ENCODE data around the gene CREB3L2.
A peak's percentile ranks its signal among the peaks of the same experiment; 100 is the strongest.

CREB3L2 gene

GRCh38 chr7:137873524-137873923, 128.4 kb downstream of the CREB3L2 start:
- no peak for DNase-seq (ENCODE audit: low read depth, low spot score)

- DNase-seq (ENCODE audit: low read depth, low spot score) = no peak
Observed at GRCh38 chr7:137871170-137871915, 130.5 kb downstream of the CREB3L2 start.

DNA sequence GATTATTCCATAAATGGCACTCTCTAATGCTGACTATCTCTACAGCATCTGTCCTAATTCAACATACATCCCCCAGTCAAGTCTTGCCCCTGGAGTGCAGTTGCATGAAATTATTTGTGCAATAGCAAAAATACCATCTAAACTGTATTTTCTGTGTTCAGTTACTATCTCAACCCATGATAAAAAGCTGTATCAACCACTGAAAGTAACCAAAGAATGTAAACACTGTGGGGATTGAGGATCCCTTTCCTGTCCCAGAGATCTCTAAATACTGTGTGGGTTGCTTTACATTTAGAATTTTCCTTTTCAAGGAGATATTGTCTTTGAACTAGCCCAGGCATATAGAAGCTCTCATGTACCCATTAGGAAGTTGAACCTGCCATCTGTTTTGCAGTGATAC, 131.2 kb downstream of the CREB3L2 start:
- no peak for DNase-seq (ENCODE audit: low read depth, low spot score)

DNA sequence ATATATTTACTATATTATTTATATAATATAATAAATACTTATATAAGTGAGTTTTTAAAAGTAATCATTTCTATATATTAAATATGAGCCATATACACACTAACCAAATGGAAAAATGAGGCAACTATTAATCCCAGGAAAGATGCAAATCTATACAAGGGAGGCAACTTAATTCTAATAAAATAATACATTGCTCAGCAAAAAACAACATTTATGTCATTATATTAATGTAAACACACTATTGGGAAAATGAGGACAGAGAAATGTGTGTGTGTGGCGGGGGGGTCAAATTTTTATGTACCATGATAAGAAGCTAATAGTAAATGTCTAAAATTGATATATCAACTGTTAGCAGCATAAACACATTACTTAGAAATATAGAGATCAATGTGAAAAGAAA, 131.8 kb downstream of the CREB3L2 start:
- no peak for DNase-seq (ENCODE audit: low read depth, low spot score)

- DNase-seq (ENCODE audit: low read depth, low spot score) = no peak
Observed at GRCh38 chr7:137869260-137869659, 132.6 kb downstream of the CREB3L2 start.

DNA sequence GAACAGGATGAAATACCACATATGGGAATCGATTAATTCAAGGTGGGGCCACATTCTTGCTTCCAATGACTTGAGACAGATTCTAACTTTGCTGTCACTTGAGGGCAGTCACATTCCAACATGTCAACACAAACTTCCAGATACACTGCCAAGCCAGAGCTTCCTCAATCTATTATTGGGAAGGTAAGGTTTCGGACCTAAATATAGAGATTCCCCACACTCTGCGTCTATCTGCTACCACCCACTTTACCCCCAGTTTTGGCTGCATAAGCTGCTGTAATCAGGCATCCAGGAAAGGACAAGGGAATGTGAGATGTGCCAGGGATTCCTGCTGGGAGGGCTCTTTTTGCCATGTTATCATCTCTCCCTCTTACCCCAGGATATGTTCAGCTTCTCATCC, 134.6 kb downstream of the CREB3L2 start:
- DNase-seq (ENCODE audit: low read depth, low spot score) = no peak

- no peak for DNase-seq (ENCODE audit: low read depth, low spot score)
Observed at GRCh38 chr7:137865764-137866163, 136.1 kb downstream of the CREB3L2 start.

GRCh38 chr7:137862964-137863363, 138.9 kb downstream of the CREB3L2 start:
- no peak for DNase-seq (ENCODE audit: low read depth, low spot score)

- no peak for DNase-seq (ENCODE audit: low read depth, low spot score)
Observed at GRCh38 chr7:137862358-137862757, 139.5 kb downstream of the CREB3L2 start.

DNA sequence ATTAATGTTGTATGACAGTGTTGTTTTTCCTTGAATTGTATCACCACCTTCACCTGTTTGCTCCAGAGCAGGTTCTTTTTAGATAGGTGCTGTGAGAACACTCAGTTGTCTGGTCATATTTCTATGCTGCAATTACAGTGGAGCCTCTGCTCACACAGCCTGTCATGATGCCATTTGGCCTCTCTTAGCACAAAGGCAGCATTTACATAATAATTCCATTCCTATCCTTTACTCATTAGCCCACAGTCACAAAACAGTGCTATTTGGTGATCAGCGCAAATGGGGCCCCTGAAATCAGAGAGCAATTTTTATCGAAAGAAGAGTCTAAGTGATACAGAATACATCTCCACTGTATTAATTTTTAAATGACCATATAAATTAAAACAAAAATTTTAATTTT, 141.3 kb downstream of the CREB3L2 start:
- DNase-seq (ENCODE audit: low read depth, low spot score) = no peak

DNA sequence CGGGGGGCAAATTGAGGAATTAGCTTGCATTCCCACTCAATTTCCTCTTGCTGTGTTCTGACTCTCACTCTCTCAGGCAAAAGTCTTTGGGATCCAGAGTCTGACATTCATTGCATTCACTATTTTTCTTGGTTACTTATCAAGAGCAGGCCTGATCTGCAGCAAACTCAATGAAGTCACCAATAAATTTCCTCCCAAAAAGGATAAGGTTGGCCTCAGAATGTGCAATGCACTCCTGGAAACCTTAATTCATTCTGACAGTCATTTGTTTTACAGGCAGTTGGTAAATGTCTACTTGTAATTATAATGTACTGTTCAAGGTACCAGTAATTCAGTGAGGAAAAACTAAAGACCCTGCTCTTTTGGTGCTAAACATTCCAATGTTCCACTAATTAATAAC, 148.8 kb downstream of the CREB3L2 start:
- DNase-seq (ENCODE audit: low read depth, low spot score) = no peak

- no peak for DNase-seq (ENCODE audit: low read depth, low spot score)
Observed at GRCh38 chr7:137852108-137852507, 149.8 kb downstream of the CREB3L2 start.

DNA sequence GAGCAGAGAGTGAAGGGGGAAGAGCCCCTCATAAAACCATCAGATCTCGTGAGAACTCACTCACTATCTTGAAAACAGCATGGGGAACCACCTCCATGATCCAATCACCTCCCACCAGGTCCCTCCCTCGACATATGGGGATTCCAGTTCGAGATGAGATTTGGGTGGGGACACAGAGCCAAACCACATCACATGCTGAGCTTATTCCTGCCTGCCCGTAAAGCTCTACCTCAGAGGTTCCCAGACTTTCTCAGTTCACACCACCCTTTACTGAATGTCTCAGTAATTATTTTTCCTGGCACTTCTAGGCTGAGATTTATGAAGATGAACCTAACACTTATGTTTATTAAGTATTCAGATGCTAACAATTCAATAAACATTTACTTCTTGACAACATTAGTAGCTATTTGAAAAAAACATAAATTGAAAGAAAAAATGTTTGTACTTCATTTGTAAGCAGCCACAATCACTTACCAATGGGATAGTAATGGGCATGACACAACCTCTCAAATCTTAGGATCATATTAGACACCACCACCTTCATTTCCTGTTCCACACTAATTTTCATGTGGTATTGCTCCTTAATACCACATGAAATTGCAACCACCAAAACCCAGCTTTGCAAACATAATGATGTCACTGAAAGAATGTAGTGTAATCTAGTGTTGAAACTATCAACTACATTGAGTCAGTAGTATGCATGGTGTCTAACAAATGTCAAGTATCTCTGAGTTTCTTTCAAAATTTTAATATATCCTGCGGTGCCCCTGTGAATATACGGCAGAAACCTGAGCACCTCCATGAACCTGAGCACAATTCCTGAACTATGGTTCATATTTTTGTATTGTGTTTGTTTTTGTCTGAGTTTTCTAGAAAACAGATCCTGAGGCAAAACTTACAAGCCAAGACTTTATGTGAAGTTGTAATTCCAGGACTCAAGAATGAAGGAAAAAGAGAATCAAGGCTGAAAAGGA, 150.6 kb downstream of the CREB3L2 start:
- DNase-seq (ENCODE audit: low read depth, low spot score) = no peak

DNA sequence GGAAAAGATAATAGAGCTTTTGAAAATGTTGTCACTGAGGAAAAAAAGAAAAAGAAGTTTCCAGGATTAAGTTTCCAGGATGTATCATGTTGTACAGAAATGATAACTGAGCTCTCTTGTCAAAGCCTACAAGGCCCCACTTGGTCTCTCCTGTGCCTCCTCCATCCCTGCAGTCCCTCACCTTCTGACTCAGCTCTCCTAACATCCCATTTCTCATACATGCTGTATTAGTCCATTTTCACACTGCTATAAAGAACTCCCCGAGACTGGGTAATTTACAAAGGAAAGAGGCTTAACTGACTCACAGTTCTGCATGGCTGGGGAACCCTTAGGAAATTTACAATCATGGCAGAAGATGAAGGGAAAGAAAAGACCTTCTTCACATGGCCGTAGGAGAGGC, 151.3 kb downstream of the CREB3L2 start:
- no peak for DNase-seq (ENCODE audit: low read depth, low spot score)

- no peak for DNase-seq (ENCODE audit: low read depth, low spot score)
Observed at GRCh38 chr7:137848095-137848494, 153.8 kb downstream of the CREB3L2 start.

DNA sequence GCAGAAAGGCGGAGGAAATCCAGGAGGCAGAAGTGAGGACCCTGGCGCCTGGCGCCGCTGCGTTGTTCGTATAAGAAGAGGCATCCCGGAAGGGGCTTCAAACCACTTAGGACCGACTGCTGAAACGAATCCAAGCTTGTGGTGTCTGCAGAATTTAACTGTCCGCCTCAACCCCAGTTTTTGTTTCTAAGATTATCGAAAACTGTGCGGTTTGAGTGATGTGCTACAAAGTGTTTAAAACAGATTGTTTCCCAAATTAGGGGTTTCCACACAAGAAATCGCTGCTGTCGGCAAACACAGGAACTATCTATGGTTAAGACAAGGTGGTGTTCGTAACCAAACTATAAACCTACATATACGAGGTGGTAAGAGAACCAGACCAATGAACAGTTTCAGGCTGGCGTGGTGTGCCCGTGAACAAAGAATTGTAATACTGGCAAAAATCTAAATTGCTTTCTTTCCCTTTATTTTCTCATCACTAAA, 154.3 kb downstream of the CREB3L2 start:
- DNase-seq (ENCODE audit: low read depth, low spot score) = no peak

DNA sequence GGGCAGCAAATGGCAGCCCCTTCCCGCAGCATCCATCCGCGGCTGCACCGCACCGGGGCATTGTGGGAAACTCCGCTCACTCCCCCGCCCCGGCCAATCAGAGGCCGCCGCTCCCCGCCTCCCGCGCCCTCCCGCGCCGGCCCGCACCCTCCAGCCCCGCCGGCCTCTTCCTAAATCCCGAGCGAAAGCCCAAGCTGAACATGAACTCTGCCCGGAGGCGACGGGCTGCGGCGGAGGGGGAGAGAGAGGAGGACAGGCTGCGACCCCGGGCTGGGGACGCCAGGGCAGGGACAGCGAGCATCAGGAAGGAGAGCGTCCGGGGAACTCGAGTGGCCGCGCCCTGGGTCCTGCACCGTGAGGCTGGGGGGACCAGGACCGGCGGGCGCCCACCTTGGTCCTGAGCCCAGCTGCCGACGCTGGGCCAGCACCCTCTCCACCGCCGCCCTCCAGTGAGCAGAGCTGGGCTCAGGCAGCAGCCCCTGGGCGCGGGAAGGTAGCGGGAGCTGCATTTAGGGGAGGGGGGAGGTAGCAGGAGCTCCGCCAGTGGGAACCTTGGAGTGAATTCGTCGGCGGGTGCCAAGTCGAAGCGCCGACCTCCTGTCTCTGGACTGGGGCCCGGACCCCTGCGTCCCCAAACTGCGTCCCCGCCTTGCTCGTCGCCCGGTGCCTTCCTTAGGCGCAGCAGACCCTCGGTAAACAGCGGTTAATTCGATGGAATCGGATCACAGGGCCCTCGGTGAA, 154.9 kb downstream of the CREB3L2 start, which contains the start of gene DGKI:
Gene DGKI (minus strand): TSS at position 148 of the 741 bp plus-strand sequence.
- peak; percentile 56 for DNase-seq (ENCODE audit: low read depth, low spot score)

DNA sequence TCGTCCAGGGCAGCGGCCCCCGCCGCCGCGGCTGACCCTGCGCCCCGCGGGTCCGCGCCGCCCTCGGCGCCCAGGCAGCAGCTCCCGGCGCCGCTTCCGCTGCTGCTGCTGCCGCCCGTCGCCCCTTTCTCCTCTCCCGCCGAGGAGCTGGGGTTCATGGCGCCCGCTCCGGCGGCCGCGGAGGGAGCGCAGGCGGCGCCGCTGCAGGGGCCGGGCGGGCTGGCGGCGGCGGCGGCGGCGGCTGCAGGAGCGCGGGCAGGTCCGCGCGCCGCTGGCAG, 155.4 kb downstream of the CREB3L2 start:
- DNase-seq (ENCODE audit: low read depth, low spot score) = no peak

- DNase-seq (ENCODE audit: low read depth, low spot score) = no peak
Observed at GRCh38 chr7:137844677-137845425, 157.0 kb downstream of the CREB3L2 start.

- peak; percentile 36 for DNase-seq (ENCODE audit: low read depth, low spot score)
Observed at GRCh38 chr7:137839903-137840779, 161.7 kb downstream of the CREB3L2 start.
